H9 (cell line): Measurements from ENCODE around the gene CRYGC. TPM values are rescaled to one million over a fixed set of nuclear protein-coding genes. Genes with fewer than 3 reads are reported as not detected.

Experiments
- DNase-seq: peaks from one replicate; pipeline ENCODE4 v3.0.0-alpha.2; 2017
- H2AFZ ChIP-seq: one replicate; pipeline ENCODE4 v1.6.1; 2013; ENCODE audit warnings: mild to moderate bottlenecking, low read length, control low read depth, moderate library complexity
- H2AK5ac ChIP-seq: 2 replicates; pipeline ENCODE4 v1.6.1; 2013; ENCODE audit warnings: low read length, control low read depth, mixed read lengths; ENCODE audit not compliant: insufficient read length
- H2BK120ac ChIP-seq: one replicate; pipeline ENCODE4 v1.6.1; 2013; ENCODE audit warnings: low read depth, mild to moderate bottlenecking, low read length, control low read depth, inconsistent platforms; ENCODE audit not compliant: poor library complexity, severe bottlenecking
- H2BK12ac ChIP-seq: 2 replicates; pipeline ENCODE4 v1.6.1; 2013; ENCODE audit warnings: low read length, control low read depth, mixed read lengths, low read depth; ENCODE audit not compliant: insufficient read length
- H2BK15ac ChIP-seq: 2 replicates; pipeline ENCODE4 v1.6.1; 2013; ENCODE audit warnings: low read depth, low read length, control low read depth
- H2BK20ac ChIP-seq: one replicate; pipeline ENCODE4 v1.6.1; 2013; ENCODE audit warnings: low read depth, mild to moderate bottlenecking, low read length, control low read depth, inconsistent platforms; ENCODE audit not compliant: poor library complexity, severe bottlenecking
- H2BK5ac ChIP-seq: 2 replicates; pipeline ENCODE4 v1.6.1; 2013; ENCODE audit warnings: low read length, control low read depth, mixed read lengths; ENCODE audit not compliant: insufficient read length
- H3K14ac ChIP-seq: 2 replicates; pipeline ENCODE4 v1.6.1; 2013; ENCODE audit warnings: low read length, control low read depth; ENCODE audit not compliant: insufficient read depth
- H3K18ac ChIP-seq: 2 replicates; pipeline ENCODE4 v1.6.1; 2013; ENCODE audit warnings: low read depth, mild to moderate bottlenecking, mixed read lengths, low read length, control low read depth; ENCODE audit not compliant: insufficient read length
- H3K23ac ChIP-seq: 2 replicates; pipeline ENCODE4 v1.6.1; 2013; ENCODE audit warnings: low read length, control low read depth, mixed read lengths, low read depth; ENCODE audit not compliant: insufficient read length
- H3K23me2 ChIP-seq: 2 replicates; pipeline ENCODE4 v1.6.1; 2013; ENCODE audit warnings: low read depth, mild to moderate bottlenecking, mixed read lengths, low read length, control low read depth; ENCODE audit not compliant: insufficient read length, poor library complexity, severe bottlenecking
- H3K27ac ChIP-seq: 2 replicates; pipeline ENCODE4 v1.5.1; 2013; ENCODE audit warnings: low read length, control low read depth, mixed read lengths, low read depth; ENCODE audit not compliant: insufficient read length
- H3K27me3 ChIP-seq: 2 replicates; pipeline ENCODE4 v1.6.1; 2013; ENCODE audit warnings: low read length, control low read depth, inconsistent platforms; ENCODE audit not compliant: insufficient read depth
- H3K4ac ChIP-seq: 2 replicates; pipeline ENCODE4 v1.6.1; 2013; ENCODE audit warnings: low read depth, mild to moderate bottlenecking, control low read depth, inconsistent platforms, low read length, moderate library complexity
- H3K4me1 ChIP-seq: 2 replicates; pipeline ENCODE4 v1.6.1; 2013; ENCODE audit warnings: low read length, control low read depth, inconsistent platforms; ENCODE audit not compliant: insufficient read depth
- H3K4me2 ChIP-seq: 2 replicates; pipeline ENCODE4 v1.6.1; 2013; ENCODE audit warnings: low read length, control low read depth, mixed read lengths; ENCODE audit not compliant: insufficient read length, insufficient read depth
- H3K56ac ChIP-seq: 2 replicates; pipeline ENCODE4 v1.6.1; 2013; ENCODE audit warnings: low read depth, mild to moderate bottlenecking, mixed read lengths, low read length, control low read depth; ENCODE audit not compliant: insufficient read length
- H3K79me1 ChIP-seq: 2 replicates; pipeline ENCODE4 v1.6.1; 2013; ENCODE audit warnings: low read depth, mild to moderate bottlenecking, moderate library complexity, low read length, control low read depth, inconsistent platforms; ENCODE audit not compliant: insufficient read depth, poor library complexity, severe bottlenecking
- H3K79me2 ChIP-seq: 2 replicates; pipeline ENCODE4 v1.6.1; 2013; ENCODE audit warnings: low read length, control low read depth, inconsistent platforms; ENCODE audit not compliant: insufficient read depth
- H3K9ac ChIP-seq: 2 replicates; pipeline ENCODE4 v1.6.1; 2013; ENCODE audit warnings: low read length, control low read depth, mixed read lengths; ENCODE audit not compliant: insufficient read length; ENCODE audit errors: extremely low read depth
- H3K9me3 ChIP-seq: one replicate; pipeline ENCODE4 v1.6.1; 2013; ENCODE audit warnings: low read depth, low read length, inconsistent platforms; ENCODE audit not compliant: control insufficient read depth
- H3T11ph ChIP-seq: one replicate; pipeline ENCODE4 v1.6.1; 2013; ENCODE audit warnings: mild to moderate bottlenecking, low read length, control low read depth, inconsistent platforms
- H4K20me1 ChIP-seq: one replicate; pipeline ENCODE4 v1.6.1; 2013; ENCODE audit not compliant: control insufficient read depth, insufficient read length, insufficient read depth
- H4K5ac ChIP-seq: 2 replicates; pipeline ENCODE4 v1.6.1; 2013; ENCODE audit warnings: low read depth, mild to moderate bottlenecking, mixed read lengths, low read length, control low read depth; ENCODE audit not compliant: insufficient read length
- H4K8ac ChIP-seq: replicated peaks from 2 replicates; pipeline ENCODE4 v1.6.1; 2013; ENCODE audit warnings: low read length, control low read depth, mixed read lengths, low read depth; ENCODE audit not compliant: insufficient read length
- H4K91ac ChIP-seq: 2 replicates; pipeline ENCODE4 v1.6.1; 2013; ENCODE audit warnings: low read depth, mild to moderate bottlenecking, moderate library complexity, mixed read lengths, low read length, control low read depth; ENCODE audit not compliant: insufficient read length
- H3K27ac Mint-ChIP-seq, 3 experiments: 2 replicates in 2 of 3; 3 replicates in 1 of 3; pipeline ENCODE4 v1.8.0; 2020 to 2021; ENCODE audit warnings: mixed read lengths in 3 of 3, mild to moderate bottlenecking in 1 of 3, moderate library complexity in 1 of 3
- H3K27me3 Mint-ChIP-seq: 2 replicates; pipeline ENCODE4 v1.8.0; 2021; ENCODE audit warnings: low read depth, mild to moderate bottlenecking, moderate library complexity, mixed read lengths
- H3K36me3 Mint-ChIP-seq, 3 experiments: 2 replicates in 2 of 3; 3 replicates in 1 of 3; pipeline ENCODE4 v1.8.0; 2020 to 2021; ENCODE audit warnings: low read depth in 3 of 3, mixed read lengths in 3 of 3; ENCODE audit not compliant: insufficient read depth in 1 of 3
- H3K4me1 Mint-ChIP-seq, 2 experiments: 2 replicates each; pipeline ENCODE4 v1.8.0; 2020; ENCODE audit warnings: mixed read lengths in 2 of 2
- H3K4me3 Mint-ChIP-seq, 2 experiments: 2 replicates in 1 of 2; 3 replicates in 1 of 2; pipeline ENCODE4 v1.8.0; 2020 to 2021; ENCODE audit warnings: mild to moderate bottlenecking in 2 of 2, mixed read lengths in 2 of 2, moderate library complexity in 1 of 2
- H3K9me3 Mint-ChIP-seq, 2 experiments: 2 replicates in 1 of 2; 3 replicates in 1 of 2; pipeline ENCODE4 v1.8.0; 2020; ENCODE audit warnings: mild to moderate bottlenecking in 2 of 2, mixed read lengths in 2 of 2, moderate library complexity in 1 of 2
- CTCF ChIP-seq: fragments of 200-600 bp; sonication (generic); conservative IDR thresholded peaks from 3 replicates; pipeline ENCODE4 v1.8.0; 2021; ENCODE audit warnings: antibody characterized with exemption, mild to moderate bottlenecking
- WGBS: extraction: QIAGEN DNeasy Blood & Tissue Kit; methylation state at CpG from one replicate; pipeline ENCODE4 v1.1.7; 2013; ENCODE audit warnings: missing lambda C conversion rate, low lambda C conversion rate, mixed read lengths; ENCODE audit not compliant: insufficient read length; ENCODE audit errors: extremely low coverage; 5-methylcytosine and 5-hydroxymethylcytosine counted together
- total RNA-seq: library from RNA; stranded (reverse); gene quantifications from 2 replicates; pipeline ENCODE4 v1.2.1, GENCODE V29; 2021

CRYGC gene
- total RNA-seq, 1 experiment from 2014 or later: not detected

GRCh38 chr2:208179028-208179609 lies 49.5 kb upstream of the CRYGC start:
- Histone ChIP-seq H3K27ac (no peak overlapping the region), H4K5ac (no peak overlapping the region), H2BK120ac (no peak overlapping the region), H2AK5ac (no peak overlapping the region), H3K27me3 (no peaks in the 10 kb centered on the region), H2AFZ (no peak overlapping the region), H2BK15ac (no peak overlapping the region), H3K4me2 (no peak overlapping the region), H3K56ac (no peak overlapping the region), H3K23me2 (peaks cover 3% of the 10 kb centered on the region), H3K23ac (no peak overlapping the region), H3T11ph (no peak overlapping the region), H3K9me3 (no peaks in the 10 kb centered on the region), H2BK5ac (no peak overlapping the region), H3K79me2 (no peaks in the 10 kb centered on the region), H3K4ac (no peak overlapping the region), H2BK12ac (no peak overlapping the region), H3K18ac (no peak overlapping the region), H3K14ac (no peak overlapping the region), H4K91ac (no peak overlapping the region), H2BK20ac (no peak overlapping the region), H4K8ac (no peak overlapping the region), H4K20me1 (no peaks in the 10 kb centered on the region), H3K4me1 (no peaks in the 10 kb centered on the region), H3K79me1 (no peaks in the 10 kb centered on the region), H3K9ac (no peak overlapping the region)
- TF ChIP-seq CTCF: no peak
- Mint-ChIP-seq H3K4me3 (no peak overlapping the region), H3K27ac (no peak overlapping the region), H3K36me3 (no peaks in the 10 kb centered on the region), H3K27me3 (no peaks in the 10 kb centered on the region), H3K9me3 (no peaks in the 10 kb centered on the region), H3K4me1 (peaks cover 16 to 33% of the 10 kb centered on the region in 2 experiments)
- DNase-seq: no peak
- no CpG with 5 or more reads among the region's 4 CpGs for WGBS
